ENCODE results near the gene CHSY1.
"Not testable (repeated sequence)": the region's sequence is repeated elsewhere in the genome, so short reads cannot be mapped to it uniquely, and the experiment has no call there.

The CHSY1 gene

DNA sequence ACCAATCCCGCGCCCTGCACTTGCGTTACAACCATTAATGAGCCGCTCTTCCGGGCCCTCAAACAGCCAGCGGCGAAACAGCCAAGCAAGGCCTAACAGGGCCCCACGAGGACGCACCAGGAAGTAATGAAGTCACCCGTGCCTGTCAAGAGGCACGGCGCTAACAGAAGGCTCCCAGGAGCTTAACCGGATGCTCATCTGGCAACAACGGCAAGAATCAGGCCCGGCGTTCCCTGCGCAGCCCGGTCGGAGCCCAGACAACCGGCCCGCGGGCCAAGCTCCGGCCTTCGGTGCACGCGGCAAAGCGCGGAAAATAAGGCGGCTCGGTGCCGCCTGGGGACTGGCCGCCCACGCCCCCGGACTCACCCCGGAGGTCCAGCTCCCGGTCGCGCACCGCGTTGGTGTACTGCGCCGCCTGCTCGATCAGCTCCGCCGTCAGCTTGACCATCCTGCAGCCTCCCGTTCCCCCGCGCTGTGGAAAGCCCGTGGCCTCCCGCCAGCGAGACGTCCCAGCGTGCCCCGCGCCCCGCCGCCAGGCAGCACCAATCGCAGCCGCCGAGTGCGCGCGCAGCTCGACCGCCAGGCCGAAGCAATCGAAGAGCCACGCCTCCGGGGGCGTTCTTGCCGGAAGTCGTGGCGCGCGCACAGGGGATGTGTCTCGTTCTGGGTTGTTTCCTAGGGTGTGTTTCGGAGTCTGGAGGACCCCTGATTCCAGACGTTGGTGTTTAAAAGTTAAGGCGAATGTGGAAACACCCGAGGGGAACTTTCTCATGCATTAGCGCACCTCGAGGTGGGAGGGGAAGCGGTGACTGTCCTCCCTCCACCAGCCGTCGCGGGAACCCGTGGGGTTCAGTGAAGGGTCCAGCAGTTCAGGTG lies 43.1 kb upstream of the CHSY1 start, which contains the start of gene SNRPA1:
SNRPA1 (minus strand) TSS at position 518 of the 876 bp plus-strand sequence; CDS start at position 448, 70 bp downstream.
- Histone ChIP-seq H3K4me2 (ENCODE audit: low read length) (peak within 1 kb of the TSS; percentile 87), H3K27ac (ENCODE audit: low read length) (peak within 1 kb of the TSS; percentile 84), H3K9me3 (ENCODE audit: insufficient read depth, low read length) (no peaks in the 10 kb centered on the region), H3K9ac (ENCODE audit: low read length) (peak within 1 kb of the TSS; percentile 97), H3K27me3 (ENCODE audit: low read depth, low read length) (no peaks in the 10 kb centered on the region), H4K20me1 (ENCODE audit: insufficient read depth, low read length) (peaks cover 37% of the 10 kb centered on the region), H3K4me3 (ENCODE audit: low read length) (peak within 1 kb of the TSS; percentile 98), H3K79me2 (ENCODE audit: low read length) (peaks cover 51% of the 10 kb centered on the region), H3K4me1 (ENCODE audit: low read length) (peaks cover 18% of the 10 kb centered on the region), H2AFZ (ENCODE audit: low read depth, low read length) (peak within 1 kb of the TSS; percentile 71), H3K36me3 (replicated peaks; ENCODE audit: low read depth, low read length) (peaks cover 24% of the 10 kb centered on the region)
- TF ChIP-seq EZH2phosphoT487 (IDR thresholded peaks at IDR 0.05; ENCODE audit: low read depth) (no peak), CTCF (IDR thresholded peaks at IDR 0.05; ENCODE audit: low read depth, low read length) (no peak)

- Histone ChIP-seq H4K20me1 (ENCODE audit: insufficient read depth, low read length) (peaks cover 52% of the 10 kb centered on the region), H3K27ac (ENCODE audit: low read length) (peak overlapping the region; percentile 84), H2AFZ (ENCODE audit: low read depth, low read length) (no peak overlapping the region), H3K27me3 (ENCODE audit: low read depth, low read length) (no peaks in the 10 kb centered on the region), H3K4me1 (ENCODE audit: low read length) (peaks cover 18% of the 10 kb centered on the region), H3K4me3 (ENCODE audit: low read length) (peak overlapping the region; percentile 98), H3K36me3 (replicated peaks; ENCODE audit: low read depth, low read length) (peaks cover 33% of the 10 kb centered on the region), H3K9ac (ENCODE audit: low read length) (peak overlapping the region; percentile 97), H3K4me2 (ENCODE audit: low read length) (peak overlapping the region; percentile 87), H3K9me3 (ENCODE audit: insufficient read depth, low read length) (no peaks in the 10 kb centered on the region), H3K79me2 (ENCODE audit: low read length) (peaks cover 70% of the 10 kb centered on the region)
- TF ChIP-seq CTCF (IDR thresholded peaks at IDR 0.05; ENCODE audit: low read depth, low read length) (no peak), EZH2phosphoT487 (IDR thresholded peaks at IDR 0.05; ENCODE audit: low read depth) (no peak)
Observed at GRCh38 chr15:101293122-101293521, 41.3 kb upstream of the CHSY1 start.

GRCh38 chr15:101288905-101289513 lies 37.2 kb upstream of the CHSY1 start:
- H3K9me3 ChIP-seq (ENCODE audit: insufficient read depth, low read length), result no peaks in the 10 kb centered on the region
- no peak overlapping the region for H2AFZ ChIP-seq (ENCODE audit: low read depth, low read length)
- no peak overlapping the region for H3K9ac ChIP-seq (ENCODE audit: low read length)
- H3K36me3 ChIP-seq (replicated peaks; ENCODE audit: low read depth, low read length), result peaks cover 68% of the 10 kb centered on the region
- H3K4me3 ChIP-seq (ENCODE audit: low read length), result no peak overlapping the region
- no peaks in the 10 kb centered on the region for H3K27me3 ChIP-seq (ENCODE audit: low read depth, low read length)
- TF ChIP-seq EZH2phosphoT487 (IDR thresholded peaks at IDR 0.05; ENCODE audit: low read depth) (no peak), CTCF (IDR thresholded peaks at IDR 0.05; ENCODE audit: low read depth, low read length) (peak; percentile 82)
- peaks cover 22% of the 10 kb centered on the region for H3K4me1 ChIP-seq (ENCODE audit: low read length)
- H3K27ac ChIP-seq (ENCODE audit: low read length), result no peak overlapping the region
- no peak overlapping the region for H3K4me2 ChIP-seq (ENCODE audit: low read length)
- peaks cover 85% of the 10 kb centered on the region for H3K79me2 ChIP-seq (ENCODE audit: low read length)
- peaks cover 66% of the 10 kb centered on the region for H4K20me1 ChIP-seq (ENCODE audit: insufficient read depth, low read length)

- H3K9ac ChIP-seq (ENCODE audit: low read length); H3K4me3 ChIP-seq (ENCODE audit: low read length); H3K4me2 ChIP-seq (ENCODE audit: low read length); H3K27me3 ChIP-seq (ENCODE audit: low read depth, low read length); H2AFZ ChIP-seq (ENCODE audit: low read depth, low read length); H3K9me3 ChIP-seq (ENCODE audit: insufficient read depth, low read length); H3K27ac ChIP-seq (ENCODE audit: low read length): not testable (repeated sequence)
- peaks cover 52% of the 10 kb centered on the region for H4K20me1 ChIP-seq (ENCODE audit: insufficient read depth, low read length)
- peaks cover 72% of the 10 kb centered on the region for H3K36me3 ChIP-seq (replicated peaks; ENCODE audit: low read depth, low read length)
- H3K4me1 ChIP-seq (ENCODE audit: low read length), result peaks cover 21% of the 10 kb centered on the region
- peaks cover 70% of the 10 kb centered on the region for H3K79me2 ChIP-seq (ENCODE audit: low read length)
Observed at GRCh38 chr15:101287342-101287741, 35.5 kb upstream of the CHSY1 start.
